Activated CD4-positive, CD25-positive, alpha-beta regulatory T cell treated with anti-CD3 and anti-CD28 coated beads, Interleukin-2, amount 50 U/mL, for 16 hours (primary cell): ENCODE results near the gene ETNK2.

Source experiments
- DNase-seq: peaks from one replicate; pipeline ENCODE4 v3.0.0-alpha.2; 2020; ENCODE audit warnings: low read depth, low spot score

The ETNK2 gene

GRCh38 chr1:204151552-204152309 lies at the start of gene ETNK2:
ETNK2 (minus strand) TSS chr1:204152044; CDS start chr1:204151852, 192 bp downstream.
- no peak for DNase-seq

GRCh38 chr1:204201348-204202040 lies 49.6 kb upstream of the ETNK2 start:
- no peak for DNase-seq

- no peak for DNase-seq
These were observed 47.7 kb upstream of the ETNK2 start for GRCh38 chr1:204199579-204199978.

- no peak for DNase-seq
These were observed 46.8 kb upstream of the ETNK2 start for GRCh38 chr1:204198348-204199340.

GRCh38 chr1:204197068-204197467 lies 45.2 kb upstream of the ETNK2 start:
- no peak for DNase-seq

GRCh38 chr1:204196068-204196795 lies 44.4 kb upstream of the ETNK2 start, which contains the start of gene KISS1:
KISS1 (minus strand) TSS chr1:204196491; CDS start chr1:204192876, 3,615 bp downstream.
- no peak for DNase-seq

GRCh38 chr1:204194771-204195170 lies 42.9 kb upstream of the ETNK2 start:
- no peak for DNase-seq

GRCh38 chr1:204194080-204194479 lies 42.2 kb upstream of the ETNK2 start:
- no peak for DNase-seq

- DNase-seq, result no peak
These were observed 40.9 kb upstream of the ETNK2 start for GRCh38 chr1:204192589-204193352.

GRCh38 chr1:204192046-204192445 lies 40.2 kb upstream of the ETNK2 start:
- no peak for DNase-seq

GRCh38 chr1:204191456-204191855 lies 39.6 kb upstream of the ETNK2 start:
- no peak for DNase-seq

GRCh38 chr1:204190212-204191211 lies 38.7 kb upstream of the ETNK2 start:
- DNase-seq, result no peak

- DNase-seq, result no peak
These were observed 37.3 kb upstream of the ETNK2 start for GRCh38 chr1:204188959-204189639.

GRCh38 chr1:204186597-204186996 lies 34.8 kb upstream of the ETNK2 start:
- no peak for DNase-seq

GRCh38 chr1:204181116-204181515 lies 29.3 kb upstream of the ETNK2 start:
- DNase-seq, result no peak

- no peak for DNase-seq
These were observed 28.3 kb upstream of the ETNK2 start for GRCh38 chr1:204180133-204180532.

- DNase-seq, result no peak
These were observed 26.8 kb upstream of the ETNK2 start for GRCh38 chr1:204178487-204179281.

- DNase-seq, result no peak
These were observed 25.3 kb upstream of the ETNK2 start for GRCh38 chr1:204177133-204177532.
